GM23338 (cell line): ENCODE measurements around the gene ANKUB1. TPM values are rescaled to one million over a fixed set of nuclear protein-coding genes. Genes with fewer than 3 reads are reported as not detected.
"Not testable (repeated sequence)": the region's sequence is repeated elsewhere in the genome, so short reads cannot be mapped to it uniquely, and the experiment has no call there.

Source experiments
- ATAC-seq: fragments of 200-7000 bp; cut with Tn5 transposase; 3 replicates; pipeline ENCODE4 v1.9.1; 2020
- DNase-seq: peaks from one replicate; pipeline ENCODE4 v3.0.0-alpha.2; 2015; ENCODE audit warnings: low spot score
- H2AFZ ChIP-seq: fragments of 200-600 bp; sonication (generic); 2 replicates; pipeline ENCODE4 v1.8.0; 2016; ENCODE audit warnings: antibody characterized with exemption, mild to moderate bottlenecking, moderate library complexity
- H3F3A ChIP-seq: fragments of 200-600 bp; sonication (generic); replicated peaks from 2 replicates; pipeline ENCODE4 v1.8.0; 2017; ENCODE audit warnings: antibody characterized with exemption, mixed run types, low read depth
- H3K27ac ChIP-seq: fragments of 200-600 bp; sonication (generic); 2 replicates; pipeline ENCODE4 v1.6.1; 2016; ENCODE audit warnings: low read depth
- H3K27me3 ChIP-seq: fragments of 200-600 bp; sonication (generic); 2 replicates; pipeline ENCODE4 v1.8.0; 2016; ENCODE audit warnings: mild to moderate bottlenecking, mixed run types, moderate library complexity; ENCODE audit not compliant: insufficient read depth
- H3K36me3 ChIP-seq: fragments of 200-600 bp; sonication (generic); 2 replicates; pipeline ENCODE4 v1.8.0; 2016; ENCODE audit warnings: mild to moderate bottlenecking; ENCODE audit not compliant: insufficient read depth
- H3K4me1 ChIP-seq: fragments of 200-600 bp; sonication (generic); 2 replicates; pipeline ENCODE4 v1.8.0; 2016; ENCODE audit warnings: mild to moderate bottlenecking, moderate library complexity; ENCODE audit not compliant: insufficient read depth
- H3K4me2 ChIP-seq: fragments of 200-600 bp; sonication (generic); 2 replicates; pipeline ENCODE4 v1.7.1; 2017; ENCODE audit warnings: mixed run types
- H3K4me3 ChIP-seq: fragments of 200-600 bp; sonication (generic); 2 replicates; pipeline ENCODE4 v1.6.1; 2016; ENCODE audit warnings: mixed run types
- H3K79me2 ChIP-seq: fragments of 200-600 bp; sonication (generic); replicated peaks from 2 replicates; pipeline ENCODE4 v1.8.0; 2017; ENCODE audit warnings: mild to moderate bottlenecking; ENCODE audit not compliant: insufficient read depth
- H3K9me2 ChIP-seq: fragments of 200-600 bp; sonication (generic); 2 replicates; pipeline ENCODE4 v1.8.0; 2017; ENCODE audit not compliant: insufficient read depth
- H4K20me1 ChIP-seq: fragments of 200-600 bp; sonication (generic); replicated peaks from 2 replicates; pipeline ENCODE4 v1.8.0; 2017; ENCODE audit warnings: mild to moderate bottlenecking; ENCODE audit not compliant: insufficient read depth
- H3K27ac Mint-ChIP-seq: 2 replicates; pipeline ENCODE4 v1.8.0; 2020; ENCODE audit warnings: inconsistent platforms, mild to moderate bottlenecking, moderate library complexity, mixed read lengths
- H3K27me3 Mint-ChIP-seq: 3 replicates; pipeline ENCODE4 v1.8.0; 2022; ENCODE audit warnings: low read depth, mild to moderate bottlenecking, moderate library complexity, mixed read lengths, inconsistent platforms; ENCODE audit not compliant: insufficient read depth, poor library complexity
- H3K36me3 Mint-ChIP-seq: 3 replicates; pipeline ENCODE4 v1.8.0; 2021; ENCODE audit warnings: low read depth, mild to moderate bottlenecking, inconsistent platforms, moderate library complexity, mixed read lengths
- H3K4me1 Mint-ChIP-seq: 3 replicates; pipeline ENCODE4 v1.8.0; 2020; ENCODE audit warnings: mild to moderate bottlenecking, inconsistent platforms, mixed read lengths
- H3K4me3 Mint-ChIP-seq: 3 replicates; pipeline ENCODE4 v1.8.0; 2021; ENCODE audit warnings: moderate library complexity, mild to moderate bottlenecking, inconsistent platforms, mixed read lengths
- H3K9me3 Mint-ChIP-seq: 3 replicates; pipeline ENCODE4 v1.8.0; 2020; ENCODE audit warnings: moderate library complexity, mild to moderate bottlenecking, inconsistent platforms, mixed read lengths
- CTCF ChIP-seq, 2 experiments: fragments of 200-600 bp in 1 of 2; sonication (generic) in 1 of 2; conservative IDR thresholded peaks; 2 replicates each; pipeline versions ENCODE4 v1.5.1 to v1.6.1; 2016 to 2017; ENCODE audit warnings: antibody characterized with exemption in 2 of 2, low read depth in 2 of 2, mild to moderate bottlenecking in 2 of 2, moderate library complexity in 1 of 2
- ETS1 ChIP-seq: IDR thresholded peaks from 2 replicates; pipeline ENCODE4 v1.6.1; 2016; ENCODE audit warnings: antibody characterized with exemption
- EZH2 ChIP-seq: fragments of 200-600 bp; sonication (generic); IDR thresholded peaks from one replicate; pipeline ENCODE4 v1.8.0; 2017; ENCODE audit warnings: antibody characterized with exemption, mild to moderate bottlenecking, low read depth; ENCODE audit not compliant: unreplicated experiment
- EZH2phosphoT487 ChIP-seq: fragments of 200-600 bp; sonication (generic); IDR thresholded peaks from one replicate; pipeline ENCODE4 v1.8.1; 2018; ENCODE audit warnings: antibody characterized with exemption; ENCODE audit not compliant: unreplicated experiment
- POLR2AphosphoS5 ChIP-seq: IDR thresholded peaks from 2 replicates; pipeline ENCODE4 v1.6.1; 2016; ENCODE audit warnings: antibody characterized with exemption, low read depth
- STAT1 ChIP-seq: IDR thresholded peaks from one replicate; pipeline ENCODE4 v1.6.1; 2016; ENCODE audit warnings: antibody characterized with exemption; ENCODE audit not compliant: unreplicated experiment
- ZNF114 ChIP-seq: fragments of 250-450 bp; sonication (Bioruptor Pico); IDR thresholded peaks from 2 replicates; pipeline ENCODE4 v1.5.0; 2020; ENCODE audit warnings: mild to moderate bottlenecking, moderate library complexity
- ZNF331 ChIP-seq: fragments of 250-450 bp; sonication (Bioruptor Pico); IDR thresholded peaks from 2 replicates; pipeline ENCODE4 v1.5.0; 2020; ENCODE audit warnings: low read depth, mild to moderate bottlenecking, moderate library complexity
- polyA plus RNA-seq: library from polyadenylated mRNA; unstranded; fragments of >200 nt; fragmentation: Nextera tagmentation; extraction: Ambion mirVana; gene quantifications from 2 replicates; pipeline ENCODE4 v1.2.1, GENCODE V29; 2016
- total RNA-seq: library from RNA; depleted of rRNA; stranded (reverse); fragments of >200 nt; shearing (Covaris generic); gene quantifications from 2 replicates; pipeline ENCODE4 v1.2.3, GENCODE V29; 2014
- TF ChIP-seq, protein P1 (sequence below): IDR thresholded peaks from one replicate; pipeline ENCODE4 v1.6.1; 2018; ENCODE audit warnings: antibody characterized with exemption; ENCODE audit not compliant: unreplicated experiment

ANKUB1 gene
- total and polyA plus RNA-seq, 2 experiments from 2014 or later: not detected

DNA sequence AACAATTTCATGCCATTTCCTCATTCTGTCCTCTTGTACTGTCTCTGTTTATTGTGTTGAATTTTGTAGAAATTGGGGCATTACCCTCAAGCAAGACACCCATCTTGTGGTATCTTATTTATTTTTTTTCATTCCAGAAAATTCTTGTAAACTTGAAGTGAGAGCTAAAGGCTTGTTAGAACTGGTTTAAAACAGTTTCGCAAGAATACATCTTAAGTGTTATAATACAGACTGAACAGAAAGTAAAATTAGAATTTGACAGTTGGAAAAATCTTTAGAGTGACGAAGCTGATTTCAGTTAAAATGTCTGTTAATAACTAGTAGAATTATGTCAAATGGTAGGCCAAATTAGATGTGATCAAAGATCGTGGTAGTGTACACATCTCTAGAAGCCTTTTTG, 47.5 kb upstream of the ANKUB1 start:
- no peak overlapping the region for H2AFZ ChIP-seq
- TF ChIP-seq ZNF331 (CRISPR knock-in tag): no peak
- no peak for TF ChIP-seq POLR2AphosphoS5
- H3K4me3 Mint-ChIP-seq: no peak overlapping the region
- no peak overlapping the region for H3K27ac ChIP-seq
- H3K4me1 Mint-ChIP-seq: no peaks in the 10 kb centered on the region; the same call in 2 of the 3 replicates
- H3K4me2 ChIP-seq: no peak overlapping the region
- ATAC-seq (no peak), DNase-seq (no peak)
- peaks cover 16% of the 10 kb centered on the region for H3K36me3 ChIP-seq
- peaks cover 1% of the 10 kb centered on the region for H3K27me3 Mint-ChIP-seq
- 0 out of 2 replicates have a peak, but pooled peaks cover 3% of the 10 kb centered on the region for H4K20me1 ChIP-seq
- no peaks in the 10 kb centered on the region for H3K9me2 ChIP-seq
- H3K79me2 ChIP-seq: peaks cover 92% of the 10 kb centered on the region
- H3K27ac Mint-ChIP-seq: no peak overlapping the region
- H3K4me1 ChIP-seq: no peaks in the 10 kb centered on the region
- H3K27me3 ChIP-seq: no peaks in the 10 kb centered on the region
- H3K4me3 ChIP-seq: no peak overlapping the region
- peaks cover 40% of the 10 kb centered on the region for H3K9me3 Mint-ChIP-seq
- peaks cover 42% of the 10 kb centered on the region for H3K36me3 Mint-ChIP-seq
- H3F3A ChIP-seq: no peaks in the 10 kb centered on the region

- not testable (repeated sequence) for H3K4me1 Mint-ChIP-seq
Measured at GRCh38 chr3:149839469-149839868, 47.1 kb upstream of the ANKUB1 start.

GRCh38 chr3:149838491-149838890, 46.1 kb upstream of the ANKUB1 start:
- not testable (repeated sequence) for H3K4me3 Mint-ChIP-seq, H3F3A ChIP-seq, H3K4me3 ChIP-seq, H3K4me1 Mint-ChIP-seq, H2AFZ ChIP-seq, H3K27ac ChIP-seq, DNase-seq, H3K27me3 ChIP-seq, H4K20me1 ChIP-seq, H3K9me2 ChIP-seq, H3K4me2 ChIP-seq, H3K27me3 Mint-ChIP-seq, H3K4me1 ChIP-seq, ATAC-seq, H3K27ac Mint-ChIP-seq
- Mint-ChIP-seq H3K9me3 (peaks cover 54% of the 10 kb centered on the region), H3K36me3 (peaks cover 56% of the 10 kb centered on the region)
- H3K36me3 ChIP-seq: peaks cover 25% of the 10 kb centered on the region
- H3K79me2 ChIP-seq: peaks cover 92% of the 10 kb centered on the region

More at GRCh38 chr3:149839469-149839868, 47.1 kb upstream of the ANKUB1 start:
- H3K36me3 ChIP-seq: peaks cover 20% of the 10 kb centered on the region
- not testable (repeated sequence) for H3K27ac ChIP-seq, H4K20me1 ChIP-seq, H3K27me3 Mint-ChIP-seq, H3K27ac Mint-ChIP-seq, H3K4me1 ChIP-seq, H3K4me3 ChIP-seq, H3F3A ChIP-seq, H3K4me2 ChIP-seq, H3K9me2 ChIP-seq, ATAC-seq, H2AFZ ChIP-seq, H3K27me3 ChIP-seq, DNase-seq, H3K4me3 Mint-ChIP-seq
- peaks cover 47% of the 10 kb centered on the region for H3K36me3 Mint-ChIP-seq
- H3K9me3 Mint-ChIP-seq: peaks cover 45% of the 10 kb centered on the region
- peaks cover 92% of the 10 kb centered on the region for H3K79me2 ChIP-seq

DNA sequence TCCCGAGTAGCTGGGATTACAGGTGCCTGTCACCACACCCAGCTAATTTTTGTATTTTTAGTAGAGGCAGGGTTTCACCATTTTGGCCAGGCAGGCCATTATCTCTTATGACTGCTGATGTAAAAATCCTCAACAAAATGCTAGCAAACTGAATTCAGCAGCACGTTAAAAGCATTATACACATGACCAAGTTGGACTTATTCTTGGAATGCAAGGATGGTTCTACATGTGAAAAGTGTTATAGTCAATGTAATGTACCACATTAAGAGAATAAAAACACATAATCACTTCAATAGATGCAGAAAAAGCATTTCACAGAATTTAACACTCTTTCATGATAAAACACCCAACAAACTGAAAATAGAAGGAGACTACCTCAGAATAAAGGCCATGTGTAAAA, 40.9 kb upstream of the ANKUB1 start:
- DNase-seq (no peak), ATAC-seq (no peak)
- Mint-ChIP-seq H3K9me3 (peaks cover 89% of the 10 kb centered on the region), H3K4me1 (no peaks in the 10 kb centered on the region), H3K4me3 (no peak overlapping the region), H3K27me3 (no peaks in the 10 kb centered on the region), H3K27ac (no peak overlapping the region), H3K36me3 (peaks cover 88% of the 10 kb centered on the region)
- Histone ChIP-seq H3K36me3 (peaks cover 54% of the 10 kb centered on the region), H3K4me1 (no peaks in the 10 kb centered on the region), H3K4me2 (no peak overlapping the region), H3K4me3 (no peak overlapping the region), H2AFZ (no peak overlapping the region), H3K9me2 (no peaks in the 10 kb centered on the region), H3K27me3 (no peaks in the 10 kb centered on the region), H4K20me1 (no peaks in the 10 kb centered on the region), H3F3A (no peaks in the 10 kb centered on the region), H3K27ac (no peak overlapping the region), H3K79me2 (peaks cover 94% of the 10 kb centered on the region)
- TF ChIP-seq POLR2AphosphoS5 (no peak), ZNF331 (CRISPR knock-in tag) (no peak), CTCF (conservative IDR thresholded peaks at IDR 0.05; ENCODE audit: low read depth in 2 of 2) (no peak), EZH2phosphoT487 (no peak), ZNF114 (CRISPR knock-in tag) (no peak), EZH2 (no peak), STAT1 (no peak), ETS1 (no peak)
- TF ChIP-seq, protein P1, sequence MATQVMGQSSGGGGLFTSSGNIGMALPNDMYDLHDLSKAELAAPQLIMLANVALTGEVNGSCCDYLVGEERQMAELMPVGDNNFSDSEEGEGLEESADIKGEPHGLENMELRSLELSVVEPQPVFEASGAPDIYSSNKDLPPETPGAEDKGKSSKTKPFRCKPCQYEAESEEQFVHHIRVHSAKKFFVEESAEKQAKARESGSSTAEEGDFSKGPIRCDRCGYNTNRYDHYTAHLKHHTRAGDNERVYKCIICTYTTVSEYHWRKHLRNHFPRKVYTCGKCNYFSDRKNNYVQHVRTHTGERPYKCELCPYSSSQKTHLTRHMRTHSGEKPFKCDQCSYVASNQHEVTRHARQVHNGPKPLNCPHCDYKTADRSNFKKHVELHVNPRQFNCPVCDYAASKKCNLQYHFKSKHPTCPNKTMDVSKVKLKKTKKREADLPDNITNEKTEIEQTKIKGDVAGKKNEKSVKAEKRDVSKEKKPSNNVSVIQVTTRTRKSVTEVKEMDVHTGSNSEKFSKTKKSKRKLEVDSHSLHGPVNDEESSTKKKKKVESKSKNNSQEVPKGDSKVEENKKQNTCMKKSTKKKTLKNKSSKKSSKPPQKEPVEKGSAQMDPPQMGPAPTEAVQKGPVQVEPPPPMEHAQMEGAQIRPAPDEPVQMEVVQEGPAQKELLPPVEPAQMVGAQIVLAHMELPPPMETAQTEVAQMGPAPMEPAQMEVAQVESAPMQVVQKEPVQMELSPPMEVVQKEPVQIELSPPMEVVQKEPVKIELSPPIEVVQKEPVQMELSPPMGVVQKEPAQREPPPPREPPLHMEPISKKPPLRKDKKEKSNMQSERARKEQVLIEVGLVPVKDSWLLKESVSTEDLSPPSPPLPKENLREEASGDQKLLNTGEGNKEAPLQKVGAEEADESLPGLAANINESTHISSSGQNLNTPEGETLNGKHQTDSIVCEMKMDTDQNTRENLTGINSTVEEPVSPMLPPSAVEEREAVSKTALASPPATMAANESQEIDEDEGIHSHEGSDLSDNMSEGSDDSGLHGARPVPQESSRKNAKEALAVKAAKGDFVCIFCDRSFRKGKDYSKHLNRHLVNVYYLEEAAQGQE: no peak
